GM19043 (cell line): ENCODE data around the gene FARS2.
A peak's percentile ranks its signal among the peaks of the same experiment; 100 is the strongest.

Experiments
- ATAC-seq: cut with Tn5 transposase; IDR thresholded peaks from one replicate; pipeline ENCODE4 v1.9.1; 2021; ENCODE audit warnings: low read depth; ENCODE audit not compliant: unreplicated experiment

Gene FARS2

DNA sequence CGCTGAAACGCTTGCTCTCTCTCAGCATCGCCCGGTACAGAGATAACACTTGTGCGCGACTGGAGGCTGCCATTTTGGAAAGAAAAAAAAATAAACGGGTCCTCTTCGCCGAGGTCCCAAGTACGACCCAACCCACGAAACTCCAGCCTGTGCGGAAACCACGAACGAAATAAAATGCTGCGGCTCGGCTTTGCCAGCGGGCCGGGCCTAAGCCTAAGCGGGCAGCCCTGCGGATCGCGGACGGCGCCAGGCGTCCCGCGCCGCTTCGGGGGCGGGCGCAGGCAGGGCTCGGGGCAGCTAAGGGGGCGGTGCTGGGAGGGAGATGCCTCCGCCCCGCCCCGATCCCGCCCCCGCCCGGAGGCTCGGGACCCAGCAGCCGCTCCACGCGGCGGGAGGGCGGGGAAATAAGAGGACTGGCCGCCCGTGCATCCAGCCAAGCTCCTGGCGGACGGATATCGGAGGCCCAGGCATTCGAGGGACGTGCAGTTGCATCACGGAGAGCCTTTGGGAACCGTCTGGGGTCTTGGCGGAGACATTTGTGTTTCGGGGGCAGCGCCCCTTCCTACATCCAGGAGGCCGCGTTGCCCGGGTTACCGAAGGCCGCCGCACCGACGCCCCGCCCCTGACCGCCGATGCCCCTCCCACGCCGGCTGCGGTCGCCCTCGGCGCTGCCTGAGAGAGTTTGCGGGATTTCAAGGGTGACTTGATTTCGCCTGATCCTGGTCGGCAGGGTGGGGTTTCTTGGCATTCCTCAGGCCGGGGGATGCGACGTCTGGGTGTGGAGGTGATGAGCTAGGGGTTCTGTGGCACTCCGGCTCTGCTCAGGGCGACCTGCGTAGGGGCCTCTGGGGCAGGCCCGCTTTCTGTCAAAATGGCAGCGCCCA is at the start of gene FARS2, which contains the start of gene LYRM4:
FARS2 (plus strand) TSS at position 853 of the 884 bp plus-strand sequence.
LYRM4 (minus strand) TSS at position 290 of the 884 bp plus-strand sequence; CDS start at position 73, 217 bp downstream.
- ATAC-seq: peak; percentile 67

DNA sequence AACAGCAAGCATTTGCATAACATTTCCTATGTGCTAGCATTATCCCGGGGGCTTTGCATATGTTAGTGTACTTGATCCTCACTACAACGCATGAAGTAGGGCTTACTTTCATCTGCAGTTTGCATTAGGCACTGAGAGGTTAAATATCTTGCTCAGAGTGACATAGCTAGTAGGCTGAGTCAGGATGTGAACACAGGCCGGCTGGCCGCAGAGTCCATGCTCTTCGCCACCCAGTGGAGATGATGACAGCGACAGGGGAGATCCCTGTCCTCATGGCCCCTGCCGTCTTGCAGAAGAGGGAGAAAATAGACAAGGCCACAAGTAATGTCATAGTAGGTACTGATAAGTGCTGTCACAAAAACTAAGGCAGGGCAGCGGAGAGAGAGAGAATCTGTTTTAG is 47.5 kb upstream of the FARS2 start:
- no peak for ATAC-seq

DNA sequence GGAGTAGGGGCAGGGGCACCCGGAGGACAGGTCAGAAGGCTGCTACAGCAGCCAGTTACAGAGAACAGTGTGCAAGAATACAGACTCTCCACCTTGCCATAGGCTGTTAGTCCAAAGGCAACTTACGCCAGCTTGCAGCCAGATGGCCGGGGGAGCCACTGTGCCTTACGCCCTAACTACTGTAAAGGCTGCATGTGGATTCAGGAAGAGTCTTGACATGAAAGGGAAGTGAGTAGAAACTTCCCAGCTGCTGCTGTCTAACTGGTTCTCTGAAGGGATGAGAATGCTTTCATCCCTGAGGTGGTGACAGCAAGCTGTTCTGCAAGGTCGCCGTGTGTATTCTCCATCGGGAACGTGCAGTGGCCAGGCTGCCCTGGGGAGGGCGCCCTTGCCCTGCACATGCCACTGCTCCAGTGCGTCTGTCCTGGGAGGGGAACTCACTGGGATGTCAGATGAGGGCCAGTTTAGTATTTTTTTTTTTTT is 46.7 kb upstream of the FARS2 start:
- ATAC-seq: no peak

DNA sequence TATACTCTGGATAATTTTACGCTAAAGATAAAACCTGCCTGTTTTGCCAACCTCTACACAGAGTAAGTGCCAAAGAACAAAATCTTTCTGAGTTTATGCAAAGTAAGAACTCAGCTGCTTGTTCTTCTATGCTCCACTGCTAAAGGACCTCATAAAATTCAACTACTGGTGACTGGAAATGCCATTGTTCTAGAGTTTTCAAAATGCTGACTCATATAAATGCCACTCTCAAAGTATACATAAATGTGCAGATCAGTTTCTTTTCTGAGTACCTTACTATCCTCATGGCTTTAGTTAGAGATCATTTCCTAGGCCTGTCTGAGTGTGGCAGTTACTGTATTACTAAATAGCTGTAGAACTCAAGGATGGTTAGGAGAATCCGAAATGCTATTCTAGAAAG is 46.2 kb upstream of the FARS2 start:
- no peak for ATAC-seq

DNA sequence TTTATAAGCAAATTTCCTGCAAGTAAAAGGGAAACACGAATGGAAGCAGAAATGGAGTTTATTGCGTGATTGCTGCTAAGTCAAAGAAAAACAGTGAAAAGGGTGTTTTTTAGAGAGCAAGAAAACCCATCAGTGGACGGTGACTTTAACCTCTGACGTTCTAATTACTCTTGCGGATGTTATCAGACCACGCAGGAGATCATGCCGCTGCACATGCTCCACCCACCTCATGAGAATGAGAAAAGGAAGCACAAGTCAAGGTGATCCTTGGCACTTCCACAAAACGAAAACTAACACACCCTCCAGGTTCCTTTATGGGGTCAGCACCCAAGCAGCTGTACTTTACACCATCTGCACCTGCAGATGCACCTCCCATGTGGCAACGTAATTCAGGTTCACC is 45.5 kb upstream of the FARS2 start:
- no peak for ATAC-seq

DNA sequence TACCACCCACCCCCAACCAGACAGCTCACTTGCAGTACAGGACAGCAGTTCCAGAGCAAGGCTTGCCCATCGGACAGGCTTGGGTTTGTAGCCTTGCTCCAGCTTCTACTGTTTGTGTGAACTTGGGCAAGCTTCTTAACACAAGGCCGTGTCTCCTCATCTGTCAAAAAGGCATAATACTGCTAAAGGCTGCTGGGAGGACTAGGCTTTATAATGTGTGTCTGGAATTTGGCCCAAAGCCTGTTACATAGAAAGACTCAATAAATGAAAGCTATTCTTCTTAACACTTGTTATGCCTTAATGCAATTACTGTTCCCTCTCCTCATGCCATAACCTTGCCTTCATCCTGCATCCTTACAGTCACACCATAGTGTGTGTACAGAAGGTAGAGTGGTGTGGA is 44.0 kb upstream of the FARS2 start:
- no peak for ATAC-seq

DNA sequence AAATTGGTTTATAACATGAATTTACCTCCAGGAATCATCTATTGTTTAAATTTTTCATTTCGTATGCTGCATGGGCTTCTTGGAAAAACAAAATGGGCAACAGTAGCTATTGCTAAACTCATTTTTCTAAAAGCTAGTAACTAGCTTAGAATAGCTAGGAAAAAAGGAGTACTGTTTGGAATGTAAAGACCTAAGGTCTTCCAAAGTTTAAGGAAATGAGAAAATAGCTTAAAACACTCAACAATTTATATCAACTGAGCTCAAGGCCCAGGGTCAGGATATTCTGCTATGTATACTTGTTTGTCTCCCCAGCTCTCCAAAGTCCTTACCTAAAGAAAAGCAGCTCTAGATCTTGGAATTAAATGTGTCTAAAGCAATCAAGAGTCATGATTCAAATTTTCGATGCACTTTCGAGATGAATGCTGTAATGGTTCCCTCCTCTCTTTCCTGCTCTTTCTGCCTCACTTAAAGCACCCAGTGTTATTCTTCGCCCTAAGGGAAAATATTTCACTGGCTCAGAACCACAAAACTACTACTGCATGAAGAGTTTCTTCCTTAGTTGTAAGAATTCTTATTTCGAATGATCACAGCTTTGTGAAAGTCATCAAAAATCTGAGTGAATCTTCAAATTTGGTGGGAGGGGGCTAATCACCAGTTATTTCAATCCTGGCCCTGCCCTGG is 42.2 kb upstream of the FARS2 start:
- ATAC-seq: no peak

DNA sequence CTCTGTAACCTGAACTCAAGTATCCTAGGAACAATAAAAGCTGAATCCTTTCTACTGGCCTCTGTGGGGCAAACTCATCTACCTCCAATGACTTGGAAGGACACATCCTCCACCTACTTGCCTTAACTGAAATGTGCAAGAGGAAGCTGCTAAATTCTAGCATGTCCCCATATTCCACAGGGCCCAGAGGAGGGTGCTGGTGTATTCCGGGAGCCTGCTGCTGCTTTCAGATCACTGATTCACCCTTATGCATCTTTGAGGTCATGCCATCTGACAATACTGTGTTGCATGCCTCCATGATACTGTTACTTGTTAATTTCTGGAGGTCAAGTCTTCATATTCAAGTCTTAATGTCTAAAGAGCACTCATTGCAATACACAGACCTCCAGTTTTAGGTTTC is 40.9 kb upstream of the FARS2 start:
- no peak for ATAC-seq

DNA sequence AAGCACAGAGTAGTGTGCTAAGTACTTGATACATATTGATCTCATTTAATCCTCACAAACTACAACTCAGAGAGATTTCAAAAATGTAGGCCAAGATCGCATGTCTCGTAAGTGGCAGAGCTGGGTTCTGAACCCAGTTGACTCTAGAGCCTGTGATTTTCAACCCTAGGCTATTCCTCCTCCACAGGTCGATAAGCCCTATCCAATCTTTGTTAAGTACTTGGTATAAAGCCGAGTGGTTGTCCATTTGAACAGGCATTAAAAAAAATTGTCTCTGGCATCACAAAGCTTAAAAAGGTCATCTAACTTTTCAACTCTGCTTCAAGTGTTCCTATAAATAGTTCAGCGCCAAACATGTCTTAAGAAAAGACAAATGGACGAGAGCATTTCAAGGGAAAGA is 38.0 kb upstream of the FARS2 start:
- ATAC-seq: no peak

DNA sequence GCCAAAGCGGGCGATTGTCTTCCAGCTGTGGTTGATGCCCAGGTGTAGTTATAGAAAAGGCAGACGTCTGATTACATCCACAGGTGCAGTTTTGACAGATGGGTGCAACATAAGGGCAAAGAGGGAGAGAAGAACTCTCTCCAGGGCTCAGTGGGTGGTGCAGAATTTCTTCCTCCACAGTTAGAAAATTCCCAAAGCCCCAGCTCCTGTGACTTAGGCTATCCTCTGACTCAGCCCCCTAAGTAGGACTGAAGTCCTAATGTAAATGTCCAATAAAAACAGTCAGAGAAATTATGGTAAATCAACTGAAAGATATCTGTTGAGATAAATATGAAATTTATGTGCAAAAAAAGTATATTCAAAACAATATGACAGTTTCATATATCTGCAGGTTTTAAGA is 32.0 kb upstream of the FARS2 start:
- no peak for ATAC-seq

DNA sequence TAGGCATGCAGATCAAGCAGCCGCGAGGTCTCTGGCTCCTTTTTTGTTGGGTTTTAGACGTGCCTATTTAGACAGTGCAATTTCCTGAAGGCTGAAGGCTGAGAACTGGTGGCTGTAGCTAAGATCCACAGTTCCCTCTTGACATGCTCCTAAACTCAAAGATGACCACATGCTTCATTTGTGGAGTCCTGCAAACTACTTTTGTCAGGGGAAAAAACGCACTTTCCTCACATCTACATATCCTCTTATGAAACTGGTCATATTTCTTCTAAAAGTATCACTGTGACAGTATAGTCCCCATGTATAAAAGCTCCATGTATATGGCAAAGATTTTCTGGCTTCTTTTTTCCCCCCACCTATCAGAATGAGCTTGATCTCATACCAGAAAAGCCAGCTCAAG is 31.2 kb upstream of the FARS2 start:
- ATAC-seq: no peak

DNA sequence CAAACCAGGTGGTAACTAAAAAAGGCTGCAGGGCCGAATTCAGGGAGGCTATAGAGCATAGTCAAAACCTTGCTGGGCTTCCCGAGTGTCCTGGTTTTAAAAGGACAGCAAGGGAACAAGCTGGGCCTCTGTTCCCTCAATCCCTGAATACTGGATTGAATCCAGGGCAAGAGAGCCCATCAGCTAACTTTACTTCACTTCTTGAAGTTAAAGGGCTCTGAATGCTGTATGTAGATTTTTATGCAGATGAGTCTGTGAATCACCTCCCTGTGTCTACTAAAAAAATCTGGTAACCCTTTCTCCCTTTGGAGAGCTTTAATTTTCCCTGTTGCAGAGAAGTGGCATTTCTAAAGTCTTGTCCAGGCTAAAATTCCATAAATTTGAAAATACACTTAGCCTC is 30.0 kb upstream of the FARS2 start:
- no peak for ATAC-seq

DNA sequence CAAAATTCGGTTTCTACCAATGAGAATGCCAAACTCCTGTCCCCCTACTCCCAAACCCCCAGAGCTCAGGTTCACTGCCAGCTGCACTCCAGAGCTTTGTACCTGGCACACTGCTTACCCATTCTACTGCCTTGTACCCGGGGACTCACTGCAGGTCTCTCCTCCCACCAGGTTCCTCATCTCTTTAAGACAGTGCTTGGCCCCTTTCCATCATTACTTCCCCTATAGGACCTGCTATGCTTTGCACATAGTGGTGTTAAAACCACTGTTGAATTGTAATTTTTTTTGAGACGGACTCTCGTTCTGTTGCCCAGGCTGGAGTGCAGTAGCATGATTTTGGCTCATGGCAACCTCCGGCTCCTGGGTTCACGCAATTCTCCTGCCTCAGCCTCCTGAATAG is 26.4 kb upstream of the FARS2 start:
- no peak for ATAC-seq

DNA sequence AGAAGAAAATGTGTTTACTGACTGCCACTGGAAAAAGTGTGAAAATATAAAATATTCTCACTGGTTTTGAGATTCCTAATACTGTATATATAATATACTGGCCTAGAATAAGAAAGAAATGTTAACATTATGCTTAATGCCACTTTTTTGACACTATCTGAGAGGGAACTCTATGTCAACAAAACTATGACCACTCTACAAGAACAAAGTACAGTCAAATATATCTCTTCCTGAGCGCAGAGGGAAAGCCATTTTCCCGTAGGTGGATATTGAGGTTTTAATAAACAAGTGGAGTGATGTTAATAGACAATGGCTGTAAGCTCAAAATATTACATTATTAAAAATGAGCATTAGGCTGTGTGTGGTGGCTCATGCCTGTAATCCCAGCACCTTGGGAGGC is 25.5 kb upstream of the FARS2 start:
- no peak for ATAC-seq

DNA sequence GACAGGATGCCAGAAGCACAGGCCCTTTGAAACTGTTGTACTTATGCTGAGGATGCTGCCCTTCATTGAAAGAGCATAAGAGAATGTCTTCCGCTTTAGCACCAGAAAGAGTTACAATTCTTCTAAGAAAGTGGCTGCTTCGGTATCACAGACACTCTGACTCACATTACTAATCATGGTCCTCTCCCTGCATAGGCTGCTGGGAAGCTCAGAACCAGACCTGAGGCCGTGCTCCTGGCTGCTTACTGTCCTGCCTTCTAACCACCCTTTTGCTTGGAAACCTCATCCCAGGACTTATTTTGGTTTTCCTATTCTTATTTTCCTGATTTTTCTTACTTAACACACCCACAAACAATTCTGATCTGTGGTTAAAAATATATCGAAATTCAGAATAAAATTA is 23.5 kb upstream of the FARS2 start:
- ATAC-seq: no peak

DNA sequence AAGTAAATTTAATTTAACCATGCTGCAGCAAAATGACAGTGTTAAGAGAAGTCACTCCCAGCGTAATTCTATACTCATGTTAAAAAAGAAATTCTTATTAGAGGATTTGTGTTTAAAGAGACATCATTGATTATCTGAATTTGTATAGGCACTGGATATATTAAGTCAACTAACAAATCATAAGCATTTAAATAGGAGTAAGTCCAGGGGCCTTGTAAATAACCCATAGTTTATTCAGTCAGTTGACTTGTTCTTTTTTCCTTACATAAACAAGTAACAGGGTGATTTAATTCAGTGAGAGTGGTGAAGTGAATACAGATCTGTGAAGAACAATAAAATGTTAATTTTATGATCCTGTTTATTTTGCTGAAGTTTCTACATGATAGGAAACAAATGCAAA is 23.0 kb upstream of the FARS2 start:
- ATAC-seq: no peak

DNA sequence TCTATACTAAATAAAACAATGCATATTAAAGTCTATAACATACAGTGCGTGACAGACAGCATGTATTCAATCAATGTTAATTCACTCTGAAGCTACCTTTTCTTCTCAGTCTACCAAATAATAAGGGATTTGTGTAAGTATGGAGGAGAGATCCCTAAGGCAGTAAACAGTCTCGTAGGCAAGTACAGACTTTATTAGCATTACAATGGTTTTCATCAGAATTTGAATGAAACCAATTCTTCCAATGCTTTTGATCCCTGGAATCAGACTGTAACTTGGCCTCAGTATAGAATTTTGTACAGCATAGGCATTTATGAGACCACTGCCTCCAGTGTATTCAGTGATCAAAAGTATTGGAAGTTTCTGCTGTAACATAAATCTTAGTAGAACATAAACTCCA is 20.1 kb upstream of the FARS2 start:
- no peak for ATAC-seq

DNA sequence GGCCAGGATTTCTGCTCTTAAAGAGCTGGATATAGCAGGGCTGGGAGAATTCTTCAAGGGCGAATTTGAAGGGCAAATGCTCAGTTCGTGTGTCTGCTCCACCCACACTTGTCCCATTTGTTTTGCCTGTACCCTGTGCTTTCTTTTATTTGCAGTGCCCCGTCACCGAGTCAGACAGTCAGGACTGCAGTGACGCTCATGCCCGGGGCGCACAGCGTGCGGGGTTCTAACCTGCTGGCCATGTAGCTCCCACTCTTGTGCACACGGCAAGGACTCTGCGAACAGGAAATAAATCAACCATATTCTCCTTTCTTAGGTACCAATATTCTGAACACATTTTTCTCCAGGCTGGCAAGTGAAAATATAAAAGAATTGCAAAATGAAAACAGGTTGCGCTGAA is 18.2 kb upstream of the FARS2 start:
- no peak for ATAC-seq

DNA sequence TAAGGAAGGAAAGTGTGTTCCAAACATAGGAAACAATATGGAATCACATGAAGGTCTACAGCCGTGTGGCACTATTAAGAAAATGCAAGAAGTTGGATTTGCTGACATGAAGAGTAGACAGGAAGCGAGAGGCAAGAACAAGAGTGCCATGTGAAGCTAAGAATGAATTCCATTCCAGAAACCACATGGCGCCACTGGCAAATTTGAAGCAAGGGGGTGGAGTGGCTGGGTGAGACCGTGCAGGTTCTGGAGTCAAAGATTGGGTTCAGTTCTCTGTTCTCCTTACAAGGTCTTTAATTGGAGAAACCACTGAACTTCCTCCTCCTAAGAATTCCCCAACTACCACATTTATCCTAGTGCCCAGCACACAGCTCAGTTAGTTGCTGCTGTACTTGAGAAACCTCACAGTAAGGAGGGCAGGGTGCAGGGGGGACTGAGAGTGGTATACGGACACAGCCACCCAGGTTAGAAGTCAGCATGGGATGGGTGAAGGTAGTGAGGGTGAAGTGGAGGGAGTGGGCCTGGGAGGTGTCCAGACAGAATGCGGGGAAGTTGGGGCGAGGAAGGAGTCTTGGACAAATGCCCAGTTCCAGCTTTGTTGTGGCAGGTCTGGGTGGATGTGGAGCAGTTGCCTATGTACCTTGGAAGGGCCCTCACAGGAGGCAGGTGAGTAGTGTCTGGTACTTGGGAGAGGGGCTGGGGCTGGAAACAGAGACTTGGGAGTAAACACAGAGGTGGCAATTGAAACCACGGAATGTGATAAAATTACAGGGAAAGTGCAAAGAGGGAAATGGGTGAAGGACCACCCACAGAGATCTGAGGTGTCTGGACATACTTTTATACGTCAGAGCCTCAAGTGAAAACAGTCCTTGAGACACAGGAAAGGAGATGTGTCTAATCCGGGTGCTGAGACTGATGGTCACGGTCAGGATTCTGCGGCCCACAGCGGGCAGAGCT is 14.9 kb upstream of the FARS2 start:
- no peak for ATAC-seq

DNA sequence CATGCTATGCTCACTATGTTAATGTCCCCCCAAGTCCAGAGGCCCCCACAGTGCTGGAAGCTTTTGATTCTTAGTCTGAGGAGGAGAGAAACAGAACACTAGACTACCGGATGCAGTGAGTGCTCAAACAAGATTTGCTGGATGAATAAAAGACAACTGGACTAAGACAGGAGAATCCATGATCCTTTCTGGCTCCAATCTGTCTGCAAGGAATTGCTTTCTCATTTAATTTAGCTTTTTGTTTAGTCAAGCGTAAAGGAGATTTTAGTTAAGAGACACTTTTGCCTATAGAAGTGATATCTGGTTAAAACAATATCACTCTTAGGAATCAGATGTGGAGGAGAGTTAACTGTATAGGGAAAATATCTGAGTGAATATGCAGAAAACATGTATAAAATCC is 14.1 kb upstream of the FARS2 start:
- ATAC-seq: no peak
